ENCODE measurements around the gene INHA.

Gene INHA

DNA sequence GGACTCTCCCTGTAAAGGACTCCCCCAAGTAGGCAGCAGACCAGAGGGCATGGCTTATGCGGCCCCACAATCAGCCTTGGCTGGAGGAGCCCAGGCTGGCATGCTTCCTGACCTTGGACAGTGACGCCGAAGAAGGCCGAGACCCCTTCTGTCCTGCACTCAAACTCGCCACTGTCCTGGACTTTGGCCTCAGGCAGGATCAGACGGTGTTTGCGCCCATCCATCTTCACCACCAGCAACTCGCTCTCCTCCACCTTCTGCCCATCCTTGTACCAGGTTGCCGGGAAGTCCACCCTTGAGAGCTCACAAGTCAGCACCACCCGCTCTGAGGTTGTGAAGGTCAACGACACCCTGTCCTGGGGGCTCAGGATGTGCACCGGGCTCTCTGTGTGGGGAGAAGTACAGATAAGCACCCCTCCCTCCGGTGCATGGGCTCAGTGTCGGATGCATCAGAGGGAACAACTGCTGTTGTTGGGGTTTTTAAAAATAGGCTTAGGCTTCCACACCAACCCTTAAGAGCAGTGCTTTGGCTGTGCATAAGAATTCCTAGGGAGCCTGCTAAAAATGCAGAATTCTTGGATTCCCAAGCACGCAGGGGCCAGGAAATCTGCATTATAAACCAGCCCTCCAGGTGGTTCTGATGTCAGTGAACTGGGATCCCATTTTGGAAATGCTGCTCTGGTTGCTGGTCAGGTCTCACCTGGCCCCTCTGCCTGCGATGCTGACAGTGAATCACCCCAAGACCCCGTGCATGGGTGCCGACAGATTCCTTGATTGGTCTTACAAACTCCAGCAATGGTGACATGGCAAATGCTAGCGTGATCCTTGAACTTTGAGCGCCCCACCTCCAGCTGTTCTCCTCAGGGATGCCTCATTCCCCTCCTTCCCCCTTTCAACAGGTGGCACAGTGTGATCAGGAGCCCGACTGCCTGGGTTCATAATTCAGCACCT lies 6.7 kb upstream of the INHA start:
- TF ChIP-seq EZH2phosphoT487 (conservative IDR thresholded peaks at IDR 0.05; ENCODE audit: low read length) = no peak
- no peak for TF ChIP-seq CTCF (IDR thresholded peaks at IDR 0.05; ENCODE audit: insufficient read depth, low read length, poor library complexity, severe bottlenecking)
- H3F3A ChIP-seq (ENCODE audit: insufficient read depth) = no peaks in the 10 kb centered on the region
- H3K36me3 ChIP-seq (ENCODE audit: low read length) = no peaks in the 10 kb centered on the region
- no peaks in the 10 kb centered on the region for H3K9me2 ChIP-seq (replicated peaks; ENCODE audit: insufficient read depth, low read length)
- no peak overlapping the region for H3K4me2 ChIP-seq (ENCODE audit: low read depth, low read length, poor library complexity, severe bottlenecking)
- H3K79me2 ChIP-seq (ENCODE audit: insufficient read depth, low read length) = no peaks in the 10 kb centered on the region
- no peak overlapping the region for H3K4me3 ChIP-seq (ENCODE audit: insufficient read depth, low read length, poor library complexity, severe bottlenecking)
- H3K9ac ChIP-seq (ENCODE audit: low read length) = no peak overlapping the region
- H3K27me3 ChIP-seq (ENCODE audit: low read length) = no peaks in the 10 kb centered on the region
- H3K27ac ChIP-seq (ENCODE audit: low read depth, low read length) = no peak overlapping the region
- no peaks in the 10 kb centered on the region for H3K9me3 ChIP-seq (ENCODE audit: insufficient read depth, low read length)
- no peak overlapping the region for H2AFZ ChIP-seq (ENCODE audit: low read depth, low read length, severe bottlenecking)
- no peaks in the 10 kb centered on the region for H4K20me1 ChIP-seq (ENCODE audit: low read depth, low read length)

- no peak overlapping the region for H3K27ac ChIP-seq (ENCODE audit: low read depth, low read length)
- no peaks in the 10 kb centered on the region for H4K20me1 ChIP-seq (ENCODE audit: low read depth, low read length)
- H3K4me2 ChIP-seq (ENCODE audit: low read depth, low read length, poor library complexity, severe bottlenecking) = no peak overlapping the region
- H3K9me3 ChIP-seq (ENCODE audit: insufficient read depth, low read length) = no peaks in the 10 kb centered on the region
- H3K9ac ChIP-seq (ENCODE audit: low read length) = no peak overlapping the region
- no peaks in the 10 kb centered on the region for H3K9me2 ChIP-seq (replicated peaks; ENCODE audit: insufficient read depth, low read length)
- H3K4me3 ChIP-seq (ENCODE audit: insufficient read depth, low read length, poor library complexity, severe bottlenecking) = no peak overlapping the region
- no peaks in the 10 kb centered on the region for H3K27me3 ChIP-seq (ENCODE audit: low read length)
- no peaks in the 10 kb centered on the region for H3K36me3 ChIP-seq (ENCODE audit: low read length)
- H3K79me2 ChIP-seq (ENCODE audit: insufficient read depth, low read length) = no peaks in the 10 kb centered on the region
- H2AFZ ChIP-seq (ENCODE audit: low read depth, low read length, severe bottlenecking) = no peak overlapping the region
- no peaks in the 10 kb centered on the region for H3F3A ChIP-seq (ENCODE audit: insufficient read depth)
- no peak for TF ChIP-seq EZH2phosphoT487 (conservative IDR thresholded peaks at IDR 0.05; ENCODE audit: low read length)
- TF ChIP-seq CTCF (IDR thresholded peaks at IDR 0.05; ENCODE audit: insufficient read depth, low read length, poor library complexity, severe bottlenecking) = no peak
Observed at GRCh38 chr2:219566640-219567039, 5.5 kb upstream of the INHA start.

DNA sequence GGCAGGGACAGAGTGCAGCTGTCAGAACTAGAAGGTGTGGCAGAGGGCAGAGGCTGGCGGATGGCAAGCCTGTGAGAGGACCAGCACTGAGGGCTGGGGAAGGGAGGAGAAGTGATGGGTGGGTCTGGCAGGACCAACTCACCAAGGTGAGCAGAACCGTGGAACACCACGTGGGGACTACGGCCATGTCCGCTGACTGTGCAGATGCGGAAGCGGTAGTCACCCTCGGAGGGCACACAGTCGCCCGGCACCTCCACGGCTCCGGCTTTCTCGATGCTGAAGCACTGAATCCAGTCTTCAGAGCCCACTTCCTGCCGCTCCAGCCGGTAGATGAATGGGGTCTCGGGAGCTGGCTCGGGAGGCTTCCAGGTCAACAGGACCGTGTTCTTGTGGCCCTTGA lies 5.0 kb upstream of the INHA start:
- H3K27me3 ChIP-seq (ENCODE audit: low read length) = no peaks in the 10 kb centered on the region
- no peak overlapping the region for H2AFZ ChIP-seq (ENCODE audit: low read depth, low read length, severe bottlenecking)
- H3K36me3 ChIP-seq (ENCODE audit: low read length) = no peaks in the 10 kb centered on the region

More for the DNA sequence above, 5.0 kb upstream of the INHA start:
- no peak overlapping the region for H3K27ac ChIP-seq (ENCODE audit: low read depth, low read length)
- no peaks in the 10 kb centered on the region for H3F3A ChIP-seq (ENCODE audit: insufficient read depth)
- H3K79me2 ChIP-seq (ENCODE audit: insufficient read depth, low read length) = no peaks in the 10 kb centered on the region
- H3K9me3 ChIP-seq (ENCODE audit: insufficient read depth, low read length) = no peaks in the 10 kb centered on the region
- H3K9me2 ChIP-seq (replicated peaks; ENCODE audit: insufficient read depth, low read length) = no peaks in the 10 kb centered on the region
- no peak overlapping the region for H3K9ac ChIP-seq (ENCODE audit: low read length)
- TF ChIP-seq CTCF (IDR thresholded peaks at IDR 0.05; ENCODE audit: insufficient read depth, low read length, poor library complexity, severe bottlenecking) = no peak
- no peak for TF ChIP-seq EZH2phosphoT487 (conservative IDR thresholded peaks at IDR 0.05; ENCODE audit: low read length)
- no peak overlapping the region for H3K4me2 ChIP-seq (ENCODE audit: low read depth, low read length, poor library complexity, severe bottlenecking)
- no peak overlapping the region for H3K4me3 ChIP-seq (ENCODE audit: insufficient read depth, low read length, poor library complexity, severe bottlenecking)
- no peaks in the 10 kb centered on the region for H4K20me1 ChIP-seq (ENCODE audit: low read depth, low read length)
